ENCODE results near the gene MAPK8. TPM values are rescaled to one million over a fixed set of nuclear protein-coding genes. Genes with fewer than 3 reads are reported as not detected.

MAPK8 gene
- total and polyA plus RNA-seq, 2 of the 4 experiments (the other 2 are of a cell fraction) = 41.5 to 54.7 TPM

GRCh38 chr10:48398261-48398660, 91.8 kb downstream of the MAPK8 start:
- intact Hi-C loops (cut with micrococcal nuclease) = no loop called here
- in situ Hi-C loops (cut with MboI; ENCODE audit: low sequenced_read_pairs) = no loop called here
- no peak overlapping the region for H2AK9ac ChIP-seq (replicated peaks; ENCODE audit: low read depth, low read length, poor library complexity)
- H3K18ac ChIP-seq (ENCODE audit: low read depth, low read length) = no peak overlapping the region
- peaks cover 16% of the 10 kb centered on the region for H3K9me1 ChIP-seq (ENCODE audit: insufficient read depth, low read length)
- H3K4me3 ChIP-seq (ENCODE audit: insufficient read depth, low read depth, low read length) = no peak overlapping the region
- no peak overlapping the region for H3K27ac ChIP-seq (ENCODE audit: insufficient read depth, low read length)
- no peak overlapping the region for H3K56ac ChIP-seq (ENCODE audit: extremely low read depth, insufficient read depth, low read length)
- peaks cover 22% of the 10 kb centered on the region; the same call in 1 of the 2 replicates for H4K20me1 ChIP-seq (ENCODE audit: insufficient read depth, low read length)
- H2AFZ ChIP-seq (replicated peaks; ENCODE audit: low read length, poor library complexity) = no peak overlapping the region
- H3K4me2 ChIP-seq (ENCODE audit: low read depth, low read length) = no peak overlapping the region
- H3K4ac ChIP-seq (ENCODE audit: low read depth, low read length) = no peak overlapping the region
- no peak overlapping the region for H2AK5ac ChIP-seq (ENCODE audit: low read depth, low read length)
- H4K5ac ChIP-seq (ENCODE audit: low read depth, low read length) = no peak overlapping the region
- no peak overlapping the region for H2BK15ac ChIP-seq (ENCODE audit: low read depth, low read length)
- no peak for TF ChIP-seq MAZ (IDR thresholded peaks at IDR 0.05; ENCODE audit: borderline replicate concordance, low read depth, low read length)
- no peak for TF ChIP-seq MAFK (IDR thresholded peaks at IDR 0.05; ENCODE audit: low read depth, low read length)
- no peak overlapping the region for H3K14ac ChIP-seq (replicated peaks; ENCODE audit: low read depth, low read length)
- no TSS peak for BruUV-seq (replicated peaks)
- DNase-seq (no peak), ATAC-seq (ENCODE audit: low read depth) (no peak)
- no peak overlapping the region for H4K91ac ChIP-seq (ENCODE audit: insufficient read depth, low read depth, low read length)
- WGBS, 2 experiments (ENCODE audit: extremely low coverage in 2 of 2, insufficient read length in 1 of 2) = no CpG with 5 or more reads among the region's 4 CpGs
- H2BK5ac ChIP-seq (ENCODE audit: low read depth, low read length, poor library complexity, severe bottlenecking) = no peak overlapping the region
- no peak overlapping the region for H4K8ac ChIP-seq (ENCODE audit: low read depth in 2 of 2, low read length in 2 of 2)
- ChIA-PET CTCF (interaction anchor here (1.3 kb wide), 1 partner anchor 13 kb away, joined by 3 read pairs; no protein-coding TSS in a partner anchor), POLR2A (ENCODE audit: unreplicated experiment) (no interaction called here)
- no peak overlapping the region for H3K23ac ChIP-seq (ENCODE audit: low read depth, low read length)
- no peak overlapping the region for H3K9ac ChIP-seq (ENCODE audit: low read depth, low read length)
- H3K9me3 ChIP-seq (ENCODE audit: control insufficient read depth, insufficient read depth, low read length) = no peaks in the 10 kb centered on the region
- H3K4me1 ChIP-seq (ENCODE audit: control insufficient read depth, insufficient read depth, low read length) = peaks cover 12% of the 10 kb centered on the region
- dilution Hi-C loops (cut with HindIII; ENCODE audit: low sequenced_read_pairs, unreplicated experiment) = no loop called here
- H2BK120ac ChIP-seq (ENCODE audit: low read depth, low read length) = no peak overlapping the region
- no peak overlapping the region for H2BK20ac ChIP-seq (ENCODE audit: low read depth, low read length)
- no peaks in the 10 kb centered on the region for H3K36me3 ChIP-seq (ENCODE audit: control insufficient read depth, insufficient read depth, low read length)
- H3K79me1 ChIP-seq (ENCODE audit: low read depth in 1 of 2, low read length in 2 of 2) = peaks cover 11 to 36% of the 10 kb centered on the region in 2 experiments; a peak in 3 of 4 replicates
- no peaks in the 10 kb centered on the region for H3K27me3 ChIP-seq (ENCODE audit: control insufficient read depth, insufficient read depth, low read length)

All from IMR-90 (cell line).